A673 (cell line): ENCODE results near the gene SPSB3.

Experiments
- EZH2 ChIP-seq: fragments of 200-600 bp; sonication (generic); IDR thresholded peaks from 2 replicates; pipeline ENCODE4 v1.6.1; 2017; ENCODE audit warnings: borderline replicate concordance, low read depth, mild to moderate bottlenecking, mixed read lengths, antibody characterized with exemption, low read length; ENCODE audit not compliant: poor library complexity, severe bottlenecking
- TF ChIP-seq, protein P1 (sequence below): fragments of 300-800, 200-600 bp; sonication (generic); conservative IDR thresholded peaks from 2 replicates; pipeline ENCODE4 v1.5.1; 2017; ENCODE audit warnings: low read depth, mild to moderate bottlenecking, antibody characterized with exemption, low read length, moderate library complexity, mixed read lengths

DNA sequence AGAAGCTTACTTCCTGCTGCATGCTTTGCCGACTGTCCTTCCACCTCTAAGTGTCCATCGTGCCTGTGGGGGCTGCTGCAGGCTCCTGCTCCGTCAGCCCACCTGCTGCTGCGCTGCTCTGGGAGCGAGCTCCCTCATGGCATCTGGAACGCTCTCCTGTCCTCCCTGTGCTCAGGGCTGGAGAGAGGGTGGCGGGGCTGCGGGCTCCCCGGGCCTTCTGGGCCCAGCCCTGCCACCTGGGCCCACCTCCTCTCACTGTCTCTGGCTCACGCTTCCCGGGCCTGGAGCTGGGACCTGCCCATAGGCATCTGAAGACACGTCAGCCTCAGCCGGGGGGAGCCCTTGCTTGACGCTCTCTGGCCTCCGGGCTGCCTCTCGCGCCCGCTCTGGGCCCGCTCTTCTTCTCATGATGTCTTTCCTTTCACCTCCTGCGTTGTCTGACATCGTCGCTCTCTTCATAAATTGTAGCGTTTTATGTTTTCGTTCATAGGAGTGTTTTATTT is 38.0 kb downstream of the SPSB3 start:
- TF ChIP-seq, protein P1, sequence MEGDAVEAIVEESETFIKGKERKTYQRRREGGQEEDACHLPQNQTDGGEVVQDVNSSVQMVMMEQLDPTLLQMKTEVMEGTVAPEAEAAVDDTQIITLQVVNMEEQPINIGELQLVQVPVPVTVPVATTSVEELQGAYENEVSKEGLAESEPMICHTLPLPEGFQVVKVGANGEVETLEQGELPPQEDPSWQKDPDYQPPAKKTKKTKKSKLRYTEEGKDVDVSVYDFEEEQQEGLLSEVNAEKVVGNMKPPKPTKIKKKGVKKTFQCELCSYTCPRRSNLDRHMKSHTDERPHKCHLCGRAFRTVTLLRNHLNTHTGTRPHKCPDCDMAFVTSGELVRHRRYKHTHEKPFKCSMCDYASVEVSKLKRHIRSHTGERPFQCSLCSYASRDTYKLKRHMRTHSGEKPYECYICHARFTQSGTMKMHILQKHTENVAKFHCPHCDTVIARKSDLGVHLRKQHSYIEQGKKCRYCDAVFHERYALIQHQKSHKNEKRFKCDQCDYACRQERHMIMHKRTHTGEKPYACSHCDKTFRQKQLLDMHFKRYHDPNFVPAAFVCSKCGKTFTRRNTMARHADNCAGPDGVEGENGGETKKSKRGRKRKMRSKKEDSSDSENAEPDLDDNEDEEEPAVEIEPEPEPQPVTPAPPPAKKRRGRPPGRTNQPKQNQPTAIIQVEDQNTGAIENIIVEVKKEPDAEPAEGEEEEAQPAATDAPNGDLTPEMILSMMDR = no peak
- TF ChIP-seq EZH2 = no peak
